ENCODE measurements around the gene BPNT1.

BPNT1 gene

GRCh38 chr1:220011620-220012019 is 78.0 kb downstream of the BPNT1 start:
- Histone ChIP-seq H3K36me3 (replicated peaks; ENCODE audit: insufficient read depth, low read length) (peaks cover 14% of the 10 kb centered on the region), H3K27me3 (replicated peaks; ENCODE audit: insufficient read depth, low read length) (no peaks in the 10 kb centered on the region), H3K9me2 (replicated peaks; ENCODE audit: insufficient read depth, low read length) (no peaks in the 10 kb centered on the region), H3K27ac (ENCODE audit: low read length) (no peak overlapping the region), H3K4me3 (ENCODE audit: low read length) (no peak overlapping the region), H3K9me3 (replicated peaks; ENCODE audit: insufficient read depth, low read length) (no peaks in the 10 kb centered on the region), H4K20me1 (ENCODE audit: insufficient read depth, low read length) (no peaks in the 10 kb centered on the region), H3F3A (ENCODE audit: insufficient read depth, low read length) (peaks cover 17% of the 10 kb centered on the region), H3K9ac (ENCODE audit: low read length) (no peak overlapping the region), H3K79me2 (ENCODE audit: low read length) (peaks cover 26% of the 10 kb centered on the region), H2AFZ (ENCODE audit: low read length) (no peak overlapping the region), H3K4me2 (ENCODE audit: low read depth, low read length) (no peak overlapping the region), H3K4me1 (ENCODE audit: low read length) (peaks cover 38% of the 10 kb centered on the region)
- TF ChIP-seq CTCF (IDR thresholded peaks at IDR 0.05; ENCODE audit: low read length) (no peak), EZH2phosphoT487 (IDR thresholded peaks at IDR 0.05; ENCODE audit: low read length) (no peak), EZH2 (optimal IDR thresholded peaks at IDR 0.05; ENCODE audit: low read depth, low read length) (no peak)
- DNase-seq, result no peak
